Measurements from ENCODE around the gene CEMIP.

Gene CEMIP

GRCh38 chr15:80828796-80829195 lies 49.6 kb downstream of the CEMIP start:
- DNase-seq: no peak

DNA sequence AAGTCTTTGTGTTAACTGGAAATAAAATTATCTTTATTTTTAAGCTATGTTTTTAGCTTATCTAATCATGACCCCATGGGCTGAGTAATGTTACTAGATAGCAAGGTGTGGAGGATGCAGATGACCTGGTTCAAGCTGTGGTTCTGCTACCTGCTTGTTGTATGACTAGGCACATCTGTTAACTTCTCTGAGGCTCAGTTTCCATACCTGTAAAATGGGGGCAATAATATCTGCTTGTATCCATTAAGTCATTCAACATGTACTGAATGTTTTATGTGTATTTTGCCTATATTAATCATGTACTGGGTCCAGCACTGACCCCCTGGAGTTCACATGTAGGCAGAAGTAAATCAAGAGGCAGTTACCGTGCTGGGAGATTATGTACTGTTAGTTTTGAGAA lies 51.5 kb downstream of the CEMIP start:
- DNase-seq: no peak

GRCh38 chr15:80831192-80831591 lies 52.0 kb downstream of the CEMIP start:
- DNase-seq: no peak

DNA sequence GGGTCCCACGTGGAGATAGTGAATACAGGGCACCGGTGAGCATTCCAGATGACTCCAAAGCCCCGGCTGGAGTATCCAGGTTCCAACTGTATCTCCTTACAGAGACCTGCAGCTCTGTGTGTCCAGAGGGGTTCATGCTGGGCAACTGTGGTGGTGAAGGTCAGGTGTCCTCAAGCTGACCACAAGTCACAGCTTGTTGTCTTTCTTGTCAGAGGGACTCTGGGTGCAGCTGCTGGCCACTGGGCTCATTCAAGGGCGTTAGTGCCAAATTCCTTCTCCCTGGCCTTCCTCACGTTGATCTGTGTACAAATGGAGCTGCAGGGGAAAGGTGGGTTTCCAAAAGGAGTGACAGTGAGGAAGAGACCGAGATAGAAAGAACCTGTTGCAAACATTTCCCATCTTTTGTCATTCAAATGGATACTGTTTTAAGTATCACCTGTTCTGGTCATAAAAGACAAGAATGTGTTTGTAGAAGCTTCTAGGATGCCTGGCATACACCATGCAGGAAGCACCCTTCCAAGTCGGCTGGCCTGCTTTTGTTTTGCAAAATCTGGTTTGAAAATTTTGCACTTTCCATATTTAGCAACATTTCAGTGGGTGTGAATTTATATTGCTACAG lies 52.5 kb downstream of the CEMIP start:
- no peak for DNase-seq

DNA sequence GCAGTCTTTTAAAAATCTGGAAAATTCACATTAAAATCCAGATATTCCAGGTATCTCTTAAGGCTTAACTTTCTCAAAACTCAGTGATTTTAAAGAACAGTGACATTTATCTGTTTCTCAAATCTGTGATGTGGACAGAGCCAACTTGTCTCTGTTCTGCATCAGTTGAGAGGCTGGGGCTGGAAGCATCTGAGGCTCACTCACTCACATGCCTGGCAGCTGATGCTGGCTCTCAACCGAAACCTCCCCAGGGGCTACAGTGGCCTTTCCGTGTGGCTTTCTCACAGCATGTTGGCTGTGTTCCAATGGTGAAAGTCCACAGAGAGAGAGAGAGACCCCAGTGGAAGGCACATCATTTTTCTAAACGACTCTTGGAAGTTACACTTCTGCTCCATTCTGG lies 53.5 kb downstream of the CEMIP start:
- no peak for DNase-seq

DNA sequence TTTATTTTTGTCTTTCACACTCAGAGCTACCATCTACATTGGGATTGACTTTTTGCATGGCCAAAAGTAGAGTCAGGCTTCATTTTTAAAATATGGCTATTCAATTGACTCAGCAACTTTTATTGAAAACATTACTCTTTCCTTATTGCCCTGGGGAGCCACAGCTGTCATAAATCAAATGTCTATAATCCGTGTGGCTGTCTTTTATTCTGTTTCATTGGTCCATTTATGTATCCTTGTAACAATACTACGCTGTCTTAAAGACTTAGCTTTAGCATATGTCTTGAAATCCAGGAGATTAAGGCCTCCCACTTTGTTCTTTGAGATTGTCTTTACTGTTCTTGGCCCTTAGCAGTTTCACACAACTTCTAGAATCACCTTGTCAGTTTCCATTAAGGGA lies 55.2 kb downstream of the CEMIP start:
- no peak for DNase-seq

GRCh38 chr15:80834906-80835305 lies 55.7 kb downstream of the CEMIP start:
- no peak for DNase-seq

- DNase-seq: no peak
These were observed 56.2 kb downstream of the CEMIP start for GRCh38 chr15:80835336-80835735.

DNA sequence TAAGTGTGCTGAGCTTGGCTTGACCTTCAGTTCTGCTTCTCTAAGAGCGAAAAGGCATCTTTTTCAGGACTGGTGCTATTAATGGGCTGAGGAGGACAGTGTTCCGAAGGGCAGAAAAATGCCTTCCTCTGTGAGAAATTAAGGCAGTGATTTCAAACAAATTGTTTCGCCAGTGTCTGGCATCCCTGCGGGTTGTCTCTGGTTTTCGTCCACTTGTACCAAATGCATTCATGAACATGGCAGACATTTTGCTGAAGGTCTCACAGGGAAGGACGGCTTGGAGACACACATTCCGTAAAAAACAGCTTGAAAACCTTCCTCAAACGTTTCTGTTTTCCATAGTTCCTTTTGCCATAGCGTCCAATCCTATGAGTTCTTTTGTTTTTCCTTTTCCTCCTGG lies 57.1 kb downstream of the CEMIP start:
- no peak for DNase-seq

DNA sequence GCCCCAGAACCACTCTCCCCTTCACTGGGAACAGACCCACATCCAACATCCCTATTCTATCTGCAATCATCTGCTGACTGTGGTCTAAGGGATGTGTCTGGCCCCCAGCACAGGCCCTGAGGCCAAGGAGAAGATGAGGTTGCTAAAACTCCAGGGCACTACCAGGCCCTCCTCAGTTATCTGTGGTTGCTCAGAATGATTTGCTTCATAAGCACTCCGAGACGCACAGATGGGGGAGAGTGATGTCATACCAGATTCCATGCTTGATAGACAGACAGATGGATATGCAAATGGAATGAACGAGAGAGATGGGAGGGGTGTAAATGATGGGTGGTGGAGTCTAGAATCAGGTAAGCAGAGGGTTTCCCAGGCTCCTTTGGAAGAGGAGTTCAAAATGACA lies 57.8 kb downstream of the CEMIP start:
- DNase-seq: no peak

GRCh38 chr15:80838012-80838411 lies 58.8 kb downstream of the CEMIP start:
- no peak for DNase-seq

- no peak for DNase-seq
These were observed 59.5 kb downstream of the CEMIP start for GRCh38 chr15:80838666-80839065.

DNA sequence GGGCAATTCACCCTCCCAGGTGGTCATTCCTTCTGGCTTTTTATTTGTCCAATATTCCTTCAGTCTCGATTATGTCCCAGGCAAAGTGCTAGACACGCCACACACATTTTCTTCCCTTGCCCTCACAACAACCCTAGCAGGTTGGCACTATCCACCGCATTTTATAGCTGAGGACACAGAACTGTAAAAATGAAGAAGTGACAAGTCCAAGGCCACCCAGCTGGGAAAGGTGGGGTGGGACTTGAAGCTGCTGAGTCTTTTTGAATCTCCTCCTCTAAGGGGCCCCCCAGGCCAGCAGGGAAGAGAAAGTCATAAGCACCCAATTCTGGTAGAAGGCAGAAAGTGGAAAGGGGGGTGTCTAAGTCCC lies 60.6 kb downstream of the CEMIP start:
- DNase-seq: no peak

DNA sequence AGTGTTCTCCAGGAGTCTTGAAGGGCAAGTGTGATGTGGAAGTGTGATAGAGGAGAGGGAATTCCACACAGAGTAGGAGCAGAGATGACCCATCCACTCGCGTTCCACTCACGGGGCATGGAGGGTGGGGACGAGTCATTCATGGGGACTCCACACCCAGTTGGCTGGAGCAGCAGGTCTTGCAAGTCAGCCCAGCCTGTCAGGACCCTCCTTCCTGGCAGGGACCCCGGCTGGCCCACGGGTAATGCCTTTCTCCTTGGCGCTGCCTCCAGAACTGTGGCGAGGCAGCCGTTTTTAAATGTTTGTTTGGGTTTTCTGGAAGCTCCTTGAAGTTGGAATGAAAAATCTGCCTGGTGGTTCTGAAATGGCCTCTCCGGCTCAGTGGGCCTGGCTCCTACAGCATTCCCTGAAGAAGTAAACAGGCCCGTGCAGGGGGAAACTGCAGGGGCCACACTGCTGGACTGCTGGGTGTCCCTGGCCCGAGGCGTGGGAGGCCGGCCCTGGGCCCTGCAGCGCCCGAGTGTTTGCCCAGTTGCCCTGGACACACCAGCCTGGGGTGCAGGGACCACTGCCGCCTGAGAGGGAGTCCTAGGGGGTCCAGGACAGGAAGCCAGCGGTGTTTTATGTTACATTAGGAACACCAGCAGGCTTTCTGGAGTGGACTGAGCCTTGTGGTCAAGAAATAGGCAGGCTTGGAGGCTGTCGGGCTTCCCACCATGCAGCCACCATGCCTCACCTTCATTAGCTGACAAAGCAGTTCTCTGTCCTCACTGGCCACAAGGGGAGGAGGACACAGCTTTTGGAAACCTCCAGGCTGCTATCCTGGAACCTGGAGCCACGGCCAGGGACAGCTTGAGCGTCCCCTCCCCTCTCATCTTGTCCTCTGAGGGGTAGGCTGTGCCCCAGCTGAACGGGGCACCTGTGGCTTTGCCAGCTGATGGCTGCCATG lies 61.3 kb downstream of the CEMIP start:
- DNase-seq: no peak

DNA sequence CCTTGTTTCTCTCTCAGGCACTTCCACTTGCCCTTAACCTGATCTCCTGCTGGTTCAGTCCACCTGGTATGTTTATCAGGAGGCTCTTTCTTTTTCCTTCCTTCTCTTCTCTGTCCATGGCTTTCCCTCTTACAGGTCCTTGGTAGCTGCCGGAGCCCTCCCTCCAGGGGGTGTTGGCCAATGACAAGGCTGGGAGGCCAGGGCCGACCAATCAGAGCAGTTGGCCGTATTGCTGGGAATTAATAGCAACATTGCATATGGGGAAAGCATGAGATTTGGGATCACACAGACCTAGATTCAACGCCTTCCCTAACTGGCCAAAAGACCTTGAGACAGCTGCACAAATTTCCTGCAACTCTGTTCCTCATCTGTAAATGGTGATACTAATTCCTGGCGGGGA lies 62.4 kb downstream of the CEMIP start:
- no peak for DNase-seq

- DNase-seq: no peak
These were observed 65.0 kb downstream of the CEMIP start for GRCh38 chr15:80844011-80844732.

- DNase-seq: no peak
These were observed 67.1 kb downstream of the CEMIP start for GRCh38 chr15:80846031-80846815.

GRCh38 chr15:80849308-80849707 lies 70.1 kb downstream of the CEMIP start:
- no peak for DNase-seq

DNA sequence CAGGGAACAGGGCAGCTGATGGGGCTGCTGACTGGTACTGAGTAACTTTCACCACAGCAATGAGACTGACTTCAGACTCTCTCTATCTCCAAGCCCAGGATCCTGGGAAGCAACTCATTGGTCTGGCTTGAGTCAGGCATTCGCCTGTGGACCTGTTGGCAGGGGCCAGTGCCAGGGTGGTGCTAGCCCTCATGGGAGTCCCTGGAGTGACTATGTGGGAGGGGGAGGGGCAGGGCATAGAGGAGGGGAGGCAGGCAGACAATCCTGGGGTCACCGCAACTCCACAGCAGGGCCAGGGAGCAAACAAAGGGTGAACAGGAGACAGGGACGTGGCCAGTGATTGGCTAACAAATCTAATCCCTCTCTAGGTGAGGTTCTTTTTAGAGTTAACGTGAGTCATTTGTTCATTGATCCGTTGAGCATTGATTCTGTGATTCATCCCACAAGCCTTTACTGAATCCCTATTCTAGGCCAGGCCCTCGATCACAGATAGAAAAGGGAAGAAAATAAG lies 71.8 kb downstream of the CEMIP start:
- no peak for DNase-seq

DNA sequence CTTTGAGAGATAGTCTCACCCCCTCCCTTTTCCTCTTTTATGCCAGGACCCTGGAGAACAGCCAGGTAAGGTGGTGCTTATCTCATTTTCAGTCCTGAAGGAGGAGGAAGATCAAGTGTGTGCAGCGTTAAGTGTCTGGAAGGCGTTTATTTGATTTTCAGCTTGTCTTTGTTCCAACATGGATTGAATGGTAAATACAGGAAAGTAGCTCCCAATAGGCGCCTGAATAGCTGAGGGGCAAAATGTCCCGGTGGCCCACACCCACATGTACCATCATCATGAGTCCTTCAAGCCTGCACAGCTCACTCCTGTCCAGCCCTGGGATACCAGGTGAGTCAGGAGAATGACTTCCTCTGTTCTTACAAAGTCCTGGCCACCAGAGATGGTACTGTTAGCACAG lies 73.5 kb downstream of the CEMIP start:
- no peak for DNase-seq

GRCh38 chr15:80854104-80854503 lies 74.9 kb downstream of the CEMIP start:
- DNase-seq: no peak

DNA sequence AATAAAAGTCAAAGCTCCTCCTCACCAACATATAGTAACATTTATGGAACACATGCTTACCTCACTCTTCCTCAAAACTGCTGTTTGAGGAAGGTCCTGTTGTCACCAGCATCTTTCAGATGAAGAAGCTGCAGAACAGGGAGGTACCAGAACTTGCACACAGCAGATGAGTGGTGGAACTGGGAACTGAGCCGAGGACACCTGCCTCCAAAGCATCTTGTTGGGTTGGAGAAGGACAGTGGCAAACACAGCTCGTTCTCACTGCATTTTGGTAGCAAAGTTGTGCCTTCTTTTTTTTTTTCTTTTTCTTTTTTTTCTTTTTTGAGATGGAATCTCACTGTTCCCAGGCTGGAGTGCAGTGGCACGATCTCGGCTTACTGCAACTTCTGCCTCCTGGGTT lies 76.0 kb downstream of the CEMIP start:
- no peak for DNase-seq

DNA sequence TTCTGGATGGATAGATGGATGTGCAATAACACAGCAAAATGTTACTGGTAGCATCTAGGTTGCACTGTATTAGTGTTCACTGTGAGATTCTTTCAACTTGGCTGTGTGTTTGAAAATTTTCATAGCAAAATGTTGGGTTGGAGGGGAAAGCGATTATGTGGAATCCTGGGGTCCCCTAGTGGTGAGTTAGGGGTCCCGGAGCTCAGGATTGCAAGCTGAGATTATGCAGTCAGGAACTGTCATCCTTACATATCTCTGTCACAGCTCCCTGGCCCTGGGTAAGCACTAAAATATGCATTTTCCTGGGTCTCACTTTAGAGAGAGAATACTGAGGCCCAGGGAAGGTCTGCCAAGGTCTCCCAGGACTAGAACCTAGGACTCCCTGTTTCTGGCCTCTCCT lies 77.2 kb downstream of the CEMIP start:
- no peak for DNase-seq
